Measurements from ENCODE around the gene NR6A1.

- TF ChIP-seq, protein P1, sequence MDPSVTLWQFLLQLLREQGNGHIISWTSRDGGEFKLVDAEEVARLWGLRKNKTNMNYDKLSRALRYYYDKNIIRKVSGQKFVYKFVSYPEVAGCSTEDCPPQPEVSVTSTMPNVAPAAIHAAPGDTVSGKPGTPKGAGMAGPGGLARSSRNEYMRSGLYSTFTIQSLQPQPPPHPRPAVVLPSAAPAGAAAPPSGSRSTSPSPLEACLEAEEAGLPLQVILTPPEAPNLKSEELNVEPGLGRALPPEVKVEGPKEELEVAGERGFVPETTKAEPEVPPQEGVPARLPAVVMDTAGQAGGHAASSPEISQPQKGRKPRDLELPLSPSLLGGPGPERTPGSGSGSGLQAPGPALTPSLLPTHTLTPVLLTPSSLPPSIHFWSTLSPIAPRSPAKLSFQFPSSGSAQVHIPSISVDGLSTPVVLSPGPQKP (IDR thresholded peaks at IDR 0.05; ENCODE audit: low read depth, low read length) = no peak
- TF ChIP-seq, protein P2, sequence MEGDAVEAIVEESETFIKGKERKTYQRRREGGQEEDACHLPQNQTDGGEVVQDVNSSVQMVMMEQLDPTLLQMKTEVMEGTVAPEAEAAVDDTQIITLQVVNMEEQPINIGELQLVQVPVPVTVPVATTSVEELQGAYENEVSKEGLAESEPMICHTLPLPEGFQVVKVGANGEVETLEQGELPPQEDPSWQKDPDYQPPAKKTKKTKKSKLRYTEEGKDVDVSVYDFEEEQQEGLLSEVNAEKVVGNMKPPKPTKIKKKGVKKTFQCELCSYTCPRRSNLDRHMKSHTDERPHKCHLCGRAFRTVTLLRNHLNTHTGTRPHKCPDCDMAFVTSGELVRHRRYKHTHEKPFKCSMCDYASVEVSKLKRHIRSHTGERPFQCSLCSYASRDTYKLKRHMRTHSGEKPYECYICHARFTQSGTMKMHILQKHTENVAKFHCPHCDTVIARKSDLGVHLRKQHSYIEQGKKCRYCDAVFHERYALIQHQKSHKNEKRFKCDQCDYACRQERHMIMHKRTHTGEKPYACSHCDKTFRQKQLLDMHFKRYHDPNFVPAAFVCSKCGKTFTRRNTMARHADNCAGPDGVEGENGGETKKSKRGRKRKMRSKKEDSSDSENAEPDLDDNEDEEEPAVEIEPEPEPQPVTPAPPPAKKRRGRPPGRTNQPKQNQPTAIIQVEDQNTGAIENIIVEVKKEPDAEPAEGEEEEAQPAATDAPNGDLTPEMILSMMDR (IDR thresholded peaks at IDR 0.05) = no peak
- TF ChIP-seq POLR2A (IDR thresholded peaks at IDR 0.05; ENCODE audit: low read length) = no peak
- no peak for TF ChIP-seq RAD21 (conservative IDR thresholded peaks at IDR 0.05 in 1 of 2, IDR thresholded peaks at IDR 0.05 in 1 of 2)
- TF ChIP-seq, protein P3, sequence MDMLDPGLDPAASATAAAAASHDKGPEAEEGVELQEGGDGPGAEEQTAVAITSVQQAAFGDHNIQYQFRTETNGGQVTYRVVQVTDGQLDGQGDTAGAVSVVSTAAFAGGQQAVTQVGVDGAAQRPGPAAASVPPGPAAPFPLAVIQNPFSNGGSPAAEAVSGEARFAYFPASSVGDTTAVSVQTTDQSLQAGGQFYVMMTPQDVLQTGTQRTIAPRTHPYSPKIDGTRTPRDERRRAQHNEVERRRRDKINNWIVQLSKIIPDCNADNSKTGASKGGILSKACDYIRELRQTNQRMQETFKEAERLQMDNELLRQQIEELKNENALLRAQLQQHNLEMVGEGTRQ (IDR thresholded peaks at IDR 0.05) = no peak
- TF ChIP-seq, protein P4, sequence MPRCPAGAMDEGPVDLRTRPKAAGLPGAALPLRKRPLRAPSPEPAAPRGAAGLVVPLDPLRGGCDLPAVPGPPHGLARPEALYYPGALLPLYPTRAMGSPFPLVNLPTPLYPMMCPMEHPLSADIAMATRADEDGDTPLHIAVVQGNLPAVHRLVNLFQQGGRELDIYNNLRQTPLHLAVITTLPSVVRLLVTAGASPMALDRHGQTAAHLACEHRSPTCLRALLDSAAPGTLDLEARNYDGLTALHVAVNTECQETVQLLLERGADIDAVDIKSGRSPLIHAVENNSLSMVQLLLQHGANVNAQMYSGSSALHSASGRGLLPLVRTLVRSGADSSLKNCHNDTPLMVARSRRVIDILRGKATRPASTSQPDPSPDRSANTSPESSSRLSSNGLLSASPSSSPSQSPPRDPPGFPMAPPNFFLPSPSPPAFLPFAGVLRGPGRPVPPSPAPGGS (IDR thresholded peaks at IDR 0.05) = no peak
- no peak for TF ChIP-seq RCOR1 (IDR thresholded peaks at IDR 0.05; ENCODE audit: low read depth, low read length)
- no peak for TF ChIP-seq EP300 (IDR thresholded peaks at IDR 0.05)
- no peak for TF ChIP-seq REST (IDR thresholded peaks at IDR 0.05)
- no peak for TF ChIP-seq MYC (IDR thresholded peaks at IDR 0.05; ENCODE audit: borderline replicate concordance, low read length)
- TF ChIP-seq CHD2 (IDR thresholded peaks at IDR 0.05; ENCODE audit: low read length, partially characterized antibody) = no peak
Observed at GRCh38 chr9:124580186-124580585, 190.9 kb downstream of the NR6A1 start.

Measured in A549 (cell line).